ENCODE data around the gene FRRS1L.

Gene FRRS1L

GRCh38 chr9:109124121-109124520 is 42.9 kb downstream of the FRRS1L start:
- no peak overlapping the region for H3K4me3 ChIP-seq (replicated peaks in 1 of 2; ENCODE audit: low read depth in 2 of 2, low read length in 2 of 2)
- DNase-seq (ENCODE audit: low read depth in 2 of 2), result no peak
- no peak for TF ChIP-seq CTCF (IDR thresholded peaks at IDR 0.05; ENCODE audit: low read depth, low read length)

GRCh38 chr9:109122726-109123621 is 44.1 kb downstream of the FRRS1L start:
- TF ChIP-seq CTCF (IDR thresholded peaks at IDR 0.05; ENCODE audit: low read depth, low read length), result no peak
- DNase-seq (ENCODE audit: low read depth in 2 of 2), result no peak
- no peak overlapping the region for H3K4me3 ChIP-seq (replicated peaks in 1 of 2; ENCODE audit: low read depth in 2 of 2, low read length in 2 of 2)

GRCh38 chr9:109121232-109121796 is 45.7 kb downstream of the FRRS1L start:
- no peak for DNase-seq (ENCODE audit: low read depth in 2 of 2)
- no peak for TF ChIP-seq CTCF (IDR thresholded peaks at IDR 0.05; ENCODE audit: low read depth, low read length)
- H3K4me3 ChIP-seq (replicated peaks in 1 of 2; ENCODE audit: low read depth in 2 of 2, low read length in 2 of 2), result no peak overlapping the region

GRCh38 chr9:109120204-109120789 is 46.8 kb downstream of the FRRS1L start:
- H3K4me3 ChIP-seq (replicated peaks in 1 of 2; ENCODE audit: low read depth in 2 of 2, low read length in 2 of 2), result no peak overlapping the region
- TF ChIP-seq CTCF (IDR thresholded peaks at IDR 0.05; ENCODE audit: low read depth, low read length), result no peak
- DNase-seq (ENCODE audit: low read depth in 2 of 2), result no peak

GRCh38 chr9:109119439-109120203 is 47.4 kb downstream of the FRRS1L start, which contains the start of gene TMEM245:
TSS of gene TMEM245 (minus strand) at chr9:109119947. CDS start at chr9:109119913, 34 bp downstream.
- peak within 1 kb of the TSS; percentile 88 to 93 for H3K4me3 ChIP-seq (replicated peaks in 1 of 2; ENCODE audit: low read depth in 2 of 2, low read length in 2 of 2)
- DNase-seq (ENCODE audit: low read depth in 2 of 2), result peak; percentile 99 to 100
- TF ChIP-seq CTCF (IDR thresholded peaks at IDR 0.05; ENCODE audit: low read depth, low read length), result no peak

GRCh38 chr9:109118808-109119438 is 48.1 kb downstream of the FRRS1L start:
- DNase-seq (ENCODE audit: low read depth in 2 of 2), result peak in 1 of 2 donors; percentile 26
- no peak for TF ChIP-seq CTCF (IDR thresholded peaks at IDR 0.05; ENCODE audit: low read depth, low read length)
- H3K4me3 ChIP-seq (replicated peaks in 1 of 2; ENCODE audit: low read depth in 2 of 2, low read length in 2 of 2), result peak overlapping the region; percentile 88 to 93
